HuH-7.5 (cell line): ENCODE data around the gene TIAM2.

Source experiments
- DNase-seq: peaks from one replicate; pipeline ENCODE4 v3.0.0; 2011; ENCODE audit warnings: low spot score

The TIAM2 gene

GRCh38 chr6:155024391-155025027 lies 29.4 kb downstream of the TIAM2 start:
- DNase-seq = no peak

GRCh38 chr6:155026022-155026705 lies 31.0 kb downstream of the TIAM2 start:
- no peak for DNase-seq

DNA sequence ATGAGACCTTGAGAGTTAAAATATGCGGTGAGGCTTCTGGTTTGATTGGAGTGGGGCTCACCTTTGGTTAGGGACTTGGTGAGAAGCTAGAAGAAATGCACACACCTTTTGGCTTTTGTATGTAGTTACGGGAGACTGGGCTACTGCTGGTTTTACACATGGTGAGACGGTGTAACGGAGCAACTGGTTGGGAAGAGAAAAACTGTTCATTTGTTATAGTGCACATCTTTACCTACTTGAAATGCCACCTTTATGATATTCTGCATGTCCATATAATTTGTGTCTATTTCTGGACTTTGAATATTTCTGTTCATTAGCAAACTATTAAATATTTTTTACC lies 31.6 kb downstream of the TIAM2 start:
- no peak for DNase-seq

DNA sequence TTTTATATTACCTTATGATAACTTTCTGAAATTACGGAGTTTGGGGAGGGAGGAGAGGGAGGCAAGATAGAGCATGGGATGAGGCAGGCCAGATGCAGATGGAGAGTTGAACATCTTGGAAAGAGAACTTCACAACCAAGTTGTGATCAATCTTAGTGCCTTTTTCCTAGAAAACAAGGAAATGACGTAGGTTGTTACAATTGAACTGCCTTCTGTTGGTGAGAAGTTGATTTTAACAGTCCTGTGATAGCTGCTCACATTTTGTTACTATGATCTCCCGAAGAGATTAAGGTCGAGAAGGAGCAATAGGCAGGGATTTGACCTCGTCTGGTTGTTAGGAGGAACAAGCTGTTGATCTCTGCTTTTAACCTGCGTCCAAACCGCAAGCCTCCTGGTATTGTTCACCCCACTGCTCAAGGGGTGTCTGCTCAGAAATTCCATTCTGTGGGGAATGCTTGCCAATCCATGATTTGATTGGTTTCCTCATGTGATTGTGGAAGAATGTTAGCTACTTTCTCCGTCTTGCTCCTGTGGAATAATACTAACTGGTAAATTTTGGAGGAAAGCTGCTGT lies 35.1 kb downstream of the TIAM2 start:
- no peak for DNase-seq

DNA sequence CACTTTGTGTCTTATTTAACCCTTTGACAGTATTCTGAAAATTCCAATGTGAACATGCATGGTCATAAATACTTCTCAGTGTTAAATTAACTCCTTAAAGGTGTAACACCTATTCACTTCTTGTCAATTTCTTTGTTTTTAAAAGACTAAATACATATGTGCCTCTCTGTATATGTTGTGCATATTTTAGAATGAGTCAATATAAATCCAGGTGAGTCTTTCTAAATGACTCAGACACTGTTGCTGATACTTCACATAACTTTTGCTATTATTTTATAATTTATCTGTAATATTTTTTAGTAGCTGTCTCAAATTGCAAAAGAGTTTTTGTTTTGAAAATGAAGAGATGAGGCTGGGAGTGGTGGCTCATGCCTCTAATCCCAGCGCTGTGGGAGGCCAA lies 36.0 kb downstream of the TIAM2 start:
- no peak for DNase-seq

- DNase-seq = no peak
These were observed 38.1 kb downstream of the TIAM2 start for GRCh38 chr6:155033021-155033791.

- no peak for DNase-seq
These were observed 41.8 kb downstream of the TIAM2 start for GRCh38 chr6:155036907-155037306.

- no peak for DNase-seq
These were observed 43.0 kb downstream of the TIAM2 start for GRCh38 chr6:155038104-155038503.

DNA sequence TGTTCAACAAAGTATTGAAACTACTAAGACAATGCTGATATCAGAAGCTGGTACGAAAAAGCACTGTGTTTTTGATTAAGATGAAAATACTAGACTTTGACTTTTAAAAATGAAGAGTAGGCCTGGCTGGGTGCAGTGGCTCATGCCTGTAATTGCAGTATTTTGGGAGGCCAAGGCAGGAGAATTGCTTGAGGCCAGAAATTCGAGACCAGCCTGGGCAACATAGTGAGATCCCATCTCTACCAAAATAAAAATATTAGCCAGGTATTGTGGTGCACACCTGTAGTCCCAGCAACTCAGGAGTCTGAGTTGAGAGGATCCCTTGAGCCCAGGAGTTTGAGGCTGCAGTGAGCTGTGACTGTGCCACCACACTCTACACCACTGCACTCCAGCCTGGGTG lies 43.4 kb downstream of the TIAM2 start:
- no peak for DNase-seq

DNA sequence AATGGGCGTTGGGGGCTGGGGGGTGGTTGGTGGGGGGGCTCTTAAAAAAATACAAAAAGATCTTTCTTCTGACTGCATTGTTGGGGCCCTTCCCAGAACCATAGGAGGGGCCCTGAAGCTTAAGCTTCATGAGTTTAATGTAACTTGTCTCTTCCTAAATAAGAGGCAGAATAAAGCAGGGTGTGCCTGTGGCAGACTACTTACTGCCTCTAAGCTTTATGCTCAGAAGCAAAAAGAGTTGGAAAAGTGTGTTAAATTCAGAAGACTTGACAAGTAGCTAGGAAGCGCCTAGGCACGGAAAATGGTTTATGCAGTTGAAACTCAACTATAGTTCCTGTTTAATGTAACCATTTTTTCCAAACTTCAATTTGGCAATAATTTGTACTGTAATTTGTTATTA lies 44.5 kb downstream of the TIAM2 start:
- DNase-seq = no peak

DNA sequence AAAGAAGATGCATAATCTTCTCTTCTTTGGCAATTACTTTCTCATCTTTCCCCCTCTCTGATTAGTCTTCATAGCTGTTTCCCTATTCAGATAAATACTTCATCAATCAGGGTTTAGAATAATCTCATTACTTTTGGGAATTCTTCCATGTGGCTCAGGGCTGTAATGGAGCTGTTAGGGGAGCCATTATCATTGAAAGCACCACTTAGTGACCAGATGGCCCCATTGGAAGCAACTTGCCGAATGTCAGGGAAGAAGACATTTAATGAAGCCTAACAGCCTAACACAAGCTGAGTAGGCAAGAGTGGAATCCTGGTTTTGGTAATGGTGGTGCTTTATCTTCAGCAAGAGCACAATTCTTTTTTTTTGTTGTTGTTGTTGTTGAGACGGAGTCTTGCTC lies 45.0 kb downstream of the TIAM2 start:
- DNase-seq = no peak

DNA sequence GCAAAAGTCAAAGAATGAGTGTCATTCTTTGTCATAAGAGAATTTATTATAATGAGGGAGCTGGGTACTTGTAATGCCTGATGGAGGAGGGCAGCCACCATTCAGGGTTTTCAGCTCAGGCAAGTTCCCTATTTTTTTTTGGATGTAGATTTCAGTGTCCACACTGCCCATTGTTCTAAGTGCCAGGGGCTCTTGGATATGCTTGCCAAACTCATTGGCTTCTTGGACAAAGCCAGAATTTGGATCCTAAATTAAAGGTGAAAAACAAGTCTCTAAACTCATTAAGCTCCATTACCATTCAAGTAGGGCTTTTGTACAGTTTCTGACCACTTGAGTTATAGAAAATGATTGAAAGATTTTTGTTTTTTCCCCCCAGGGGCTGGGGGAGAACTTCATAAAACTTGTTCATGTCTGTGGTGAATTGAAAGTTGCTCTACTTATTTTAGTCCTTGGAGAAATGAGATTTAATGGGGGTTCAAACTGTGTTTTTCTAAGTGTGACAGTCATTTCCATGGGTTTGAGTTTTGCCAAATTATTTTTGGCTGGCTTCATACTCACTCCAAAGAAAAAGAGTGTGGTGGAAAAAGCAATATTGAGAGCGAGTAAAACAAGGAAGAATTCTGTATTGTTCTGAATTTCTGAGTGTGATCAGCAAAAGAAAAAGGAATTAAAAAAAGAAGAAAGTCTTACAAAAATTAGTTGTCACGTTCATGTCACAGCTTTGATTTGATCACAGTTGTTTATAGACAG lies 46.0 kb downstream of the TIAM2 start:
- DNase-seq = no peak

DNA sequence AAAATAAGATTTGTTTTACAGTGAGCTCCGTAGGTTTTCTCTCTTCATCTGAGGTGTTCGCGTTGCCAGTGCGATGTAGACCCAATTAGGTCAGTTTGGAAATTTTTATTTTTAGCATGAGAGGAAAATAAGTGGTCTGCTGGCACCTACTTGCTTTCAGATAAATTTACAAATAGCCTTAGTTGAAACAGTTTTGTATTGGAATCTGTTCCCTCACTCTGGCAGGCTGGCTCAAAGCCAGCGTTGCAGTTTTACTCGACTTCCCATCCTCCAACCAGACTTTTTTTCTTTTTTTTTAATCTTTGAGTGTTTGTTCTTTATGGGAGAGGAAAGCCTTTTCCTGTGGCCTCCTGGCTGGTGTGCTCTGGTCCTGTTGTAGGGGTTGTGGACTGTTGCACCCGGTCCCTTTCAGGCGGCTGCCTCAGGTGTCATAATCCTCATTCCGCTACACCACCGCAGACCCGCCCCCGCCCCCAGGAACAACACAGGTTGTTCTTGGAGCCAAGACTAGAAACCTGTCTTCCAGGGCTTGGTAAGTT lies 46.7 kb downstream of the TIAM2 start:
- no peak for DNase-seq

DNA sequence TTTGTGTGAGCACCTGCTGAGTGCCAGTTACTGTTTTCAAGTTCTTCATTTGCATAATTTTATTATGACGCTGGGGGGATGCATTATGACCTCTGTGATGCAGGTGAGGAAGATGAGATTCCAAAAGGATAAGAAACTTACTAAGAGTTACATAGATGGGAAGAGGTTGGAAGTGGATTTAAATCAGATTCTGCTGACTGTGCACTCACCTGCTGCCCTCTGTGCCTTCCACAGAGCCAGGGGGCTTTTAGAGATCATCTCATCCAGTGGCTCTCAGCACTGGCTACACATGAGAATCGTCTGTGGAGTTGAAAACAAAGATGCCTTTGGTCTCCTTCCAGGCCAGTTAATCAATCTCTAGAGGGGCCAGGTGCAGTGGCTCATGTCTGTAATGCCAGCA lies 47.9 kb downstream of the TIAM2 start:
- DNase-seq = no peak

DNA sequence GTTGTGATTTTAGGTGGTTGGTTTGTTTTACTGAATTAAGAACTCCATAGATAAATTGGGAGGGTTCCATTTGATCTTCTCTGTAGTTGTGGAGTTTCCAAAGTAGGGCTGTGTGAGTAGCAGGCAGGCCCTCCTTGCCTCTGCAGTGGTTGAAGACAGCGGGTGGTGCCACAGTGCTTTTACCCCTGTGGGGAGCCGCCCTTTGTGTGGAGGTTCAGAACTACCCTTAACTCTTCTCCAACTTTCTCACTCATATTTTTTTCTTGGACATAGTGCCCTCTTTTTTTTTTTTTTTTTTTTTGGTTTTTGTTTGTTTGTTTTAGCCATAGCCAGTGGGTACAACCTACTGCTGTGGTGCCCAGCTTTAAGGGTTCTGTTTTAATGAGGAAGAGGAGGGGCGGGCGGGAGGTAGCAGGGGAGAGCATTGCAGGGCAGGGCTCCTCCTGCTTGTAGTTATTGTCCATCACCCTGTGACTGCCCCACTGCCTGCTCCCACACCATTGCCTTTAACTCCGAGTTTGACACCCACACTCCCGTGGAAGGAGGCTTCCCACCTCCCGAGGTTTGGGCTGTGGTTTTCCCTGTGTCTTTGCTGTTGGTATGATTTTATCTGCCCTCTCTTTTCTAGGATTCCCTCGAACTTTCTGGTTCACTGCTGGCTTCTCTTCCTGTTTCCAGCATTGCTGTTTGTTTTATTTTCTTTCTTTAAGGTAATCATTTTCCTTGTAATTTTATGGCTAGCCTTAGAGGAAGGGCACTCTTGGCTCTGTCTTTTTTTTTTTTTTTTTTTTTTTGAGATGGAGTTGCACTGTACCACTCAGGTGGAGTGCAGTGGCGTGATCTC lies 50.7 kb downstream of the TIAM2 start:
- DNase-seq = no peak

DNA sequence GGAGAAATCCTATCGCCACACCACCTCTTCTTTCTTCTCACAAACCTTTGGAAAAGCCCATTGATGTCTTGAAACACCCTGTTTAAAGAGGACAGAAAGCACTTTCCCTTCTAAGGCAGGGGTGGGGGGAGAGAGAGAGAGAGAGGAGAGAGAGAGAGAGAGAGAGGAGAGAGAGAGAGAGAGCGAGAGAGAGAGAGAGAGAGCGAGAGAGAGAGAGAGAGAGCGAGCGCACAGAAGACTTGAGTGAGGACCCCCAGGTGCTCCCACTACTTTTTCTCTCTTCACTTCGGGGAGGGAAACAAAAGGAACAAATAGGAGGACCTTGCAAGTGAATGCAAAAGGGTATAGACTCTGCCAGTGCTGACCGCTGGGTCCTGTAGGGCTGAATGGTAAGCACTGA lies 52.4 kb downstream of the TIAM2 start:
- no peak for DNase-seq

DNA sequence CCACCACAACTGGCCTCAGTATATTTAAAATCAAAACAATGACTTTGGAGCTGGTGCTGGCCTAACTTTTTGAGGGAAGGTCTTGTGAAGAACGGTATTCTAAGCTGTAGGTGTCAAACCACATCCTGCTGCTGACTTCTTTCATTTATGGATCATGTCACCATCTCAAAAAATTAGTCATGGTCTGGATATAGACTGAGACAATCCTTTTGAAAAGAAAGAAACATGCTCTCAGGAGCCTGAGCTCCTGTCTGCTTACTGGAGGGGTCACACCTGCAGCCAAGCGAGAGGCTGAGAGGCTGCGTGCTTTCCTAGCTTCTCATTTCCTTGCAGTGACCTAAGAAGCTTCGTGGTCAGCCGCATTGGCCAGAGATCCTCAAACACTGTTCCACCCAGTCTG lies 55.2 kb downstream of the TIAM2 start:
- DNase-seq = no peak

- DNase-seq = no peak
These were observed 59.6 kb downstream of the TIAM2 start for GRCh38 chr6:155054491-155055250.

- no peak for DNase-seq
These were observed 60.6 kb downstream of the TIAM2 start for GRCh38 chr6:155055729-155056128.

DNA sequence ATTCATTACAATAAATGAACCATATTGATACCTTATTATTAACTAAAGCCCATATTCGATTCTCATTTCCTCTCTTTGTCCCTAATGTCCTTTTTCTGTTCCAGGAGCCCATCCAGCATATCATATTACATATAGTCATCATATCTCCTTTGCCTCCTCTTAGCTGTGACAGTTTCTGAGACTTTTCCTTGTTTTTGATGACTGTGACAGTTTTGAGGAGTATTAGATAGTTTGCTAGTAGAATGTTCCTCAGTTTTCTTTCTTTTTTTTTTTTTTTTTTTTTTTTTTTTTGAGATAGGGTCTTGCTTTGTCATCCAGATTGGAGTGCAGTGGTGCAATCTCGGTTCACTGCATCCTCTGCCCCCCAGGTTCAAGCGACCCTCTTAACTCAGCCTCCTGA lies 61.6 kb downstream of the TIAM2 start:
- no peak for DNase-seq
